Spinal cord (tissue), 10 donors: Measurements from ENCODE around the gene SCUBE2. TPM values are rescaled to one million over a fixed set of nuclear protein-coding genes. Genes with fewer than 3 reads are reported as not detected.

ENCODE experiments used
- DNase-seq, 6 donors: peaks; one replicate each; pipeline versions ENCODE4 v3.0.0 to v3.0.0-alpha.2; 2013 to 2015; ENCODE audit warnings: low spot score in 6 of 6, low read depth in 4 of 6
- H3K27ac ChIP-seq: one replicate; pipeline ENCODE4 v1.5.1; 2013; ENCODE audit warnings: low read depth, low read length, control low read depth
- H3K27me3 ChIP-seq: one replicate; pipeline ENCODE4 v1.6.1; 2013; ENCODE audit warnings: low read length; ENCODE audit not compliant: control insufficient read depth, insufficient read depth
- H3K36me3 ChIP-seq: one replicate; pipeline ENCODE4 v1.6.1; 2013; ENCODE audit warnings: low read length; ENCODE audit not compliant: control insufficient read depth, insufficient read depth
- H3K4me1 ChIP-seq: one replicate; pipeline ENCODE4 v1.6.1; 2013; ENCODE audit warnings: low read length; ENCODE audit not compliant: control insufficient read depth, insufficient read depth
- H3K4me3 ChIP-seq: one replicate; pipeline ENCODE4 v1.5.1; 2013; ENCODE audit warnings: low read depth, low read length, control low read depth
- H3K9me3 ChIP-seq: one replicate; pipeline ENCODE4 v1.6.1; 2013; ENCODE audit warnings: low read length; ENCODE audit not compliant: control insufficient read depth, insufficient read depth
- WGBS: methylation state at CpG from one replicate; pipeline ENCODE4 v1.1.5; 2013; ENCODE audit warnings: missing lambda C conversion rate; ENCODE audit not compliant: insufficient coverage; 5-methylcytosine and 5-hydroxymethylcytosine counted together
- polyA plus RNA-seq, 2 donors: library from polyadenylated mRNA; unstranded; fragments of 120-200 nt; gene quantifications; one replicate each; pipeline ENCODE4 v1.2.1, GENCODE V29; 2013; ENCODE audit not compliant: insufficient read length in 2 of 2
- total RNA-seq, 2 donors: library from RNA; depleted of rRNA in 1 of 2; stranded (reverse); fragments of 120-200 nt in 1 of 2; fragments of >200 nt in 1 of 2; gene quantifications; one replicate each; pipeline versions ENCODE4 v1.2.3 to v1.2.4, GENCODE V29; 2013 to 2014
- donor health status: healthy.

Gene SCUBE2
- total and polyA plus RNA-seq, 4 donors = 15.9 to 29.4 (median 22.6) TPM

- no peak for DNase-seq
- H3K9me3 ChIP-seq = no peaks in the 10 kb centered on the region
- peaks cover 9% of the 10 kb centered on the region for H3K4me1 ChIP-seq
- WGBS = no CpG with 5 or more reads among the region's 3 CpGs
- H3K4me3 ChIP-seq = no peak overlapping the region
- no peak overlapping the region for H3K27ac ChIP-seq
- no peaks in the 10 kb centered on the region for H3K27me3 ChIP-seq
- no peaks in the 10 kb centered on the region for H3K36me3 ChIP-seq
Observed at GRCh38 chr11:9076661-9077060, 14.7 kb downstream of the SCUBE2 start.

DNA sequence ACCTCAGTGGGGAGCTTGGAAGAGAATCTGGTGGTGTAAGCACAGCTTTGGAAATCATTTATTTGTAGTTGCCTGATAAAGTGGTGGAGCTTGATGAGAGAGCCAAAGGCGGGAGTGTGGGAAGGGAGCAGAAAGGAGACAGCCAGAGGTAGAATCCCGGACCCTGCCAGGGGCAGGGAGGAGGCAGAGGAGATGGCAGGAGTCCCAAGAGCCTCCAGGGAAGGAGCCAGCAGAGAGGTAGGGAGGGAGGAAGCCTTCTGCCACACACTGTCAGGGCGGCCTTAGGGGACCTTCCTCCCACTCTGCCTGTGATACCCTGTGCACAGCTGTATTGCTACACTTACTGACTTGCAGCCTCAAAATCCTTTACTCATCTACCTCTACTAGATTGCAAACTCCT is 15.4 kb downstream of the SCUBE2 start:
- H3K9me3 ChIP-seq = no peaks in the 10 kb centered on the region
- peaks cover 9% of the 10 kb centered on the region for H3K4me1 ChIP-seq
- WGBS = 94% methylated on average over 2 of the region's 3 CpGs
- H3K4me3 ChIP-seq = no peak overlapping the region
- H3K36me3 ChIP-seq = no peaks in the 10 kb centered on the region
- no peak overlapping the region for H3K27ac ChIP-seq
- DNase-seq = no peak
- H3K27me3 ChIP-seq = no peaks in the 10 kb centered on the region

DNA sequence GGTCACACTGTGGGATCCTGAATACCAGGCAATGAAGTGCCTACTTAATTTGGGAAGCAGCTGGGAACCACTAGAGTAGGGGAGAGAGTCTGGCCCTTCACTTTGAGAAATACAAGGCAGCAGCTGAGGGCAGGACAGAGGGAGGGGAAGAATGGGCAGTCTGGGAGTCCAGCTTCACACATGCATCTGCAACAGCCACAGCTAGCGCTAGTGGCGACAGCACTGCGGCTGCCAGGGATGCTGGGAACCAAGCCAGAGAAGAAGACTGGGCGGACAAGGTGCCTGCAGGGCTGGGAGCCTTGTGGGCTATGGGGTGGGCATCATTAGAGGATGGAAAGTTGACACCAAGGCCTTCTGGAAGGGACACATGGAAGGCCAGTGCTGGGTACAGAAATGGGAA is 15.8 kb downstream of the SCUBE2 start:
- 68% methylated on average over 4 of the region's 4 CpGs for WGBS
- DNase-seq = peak in 2 of 6 donors; percentile 46 to 62
- Histone ChIP-seq H3K36me3 (no peaks in the 10 kb centered on the region), H3K9me3 (no peaks in the 10 kb centered on the region), H3K4me3 (no peak overlapping the region), H3K4me1 (peaks cover 9% of the 10 kb centered on the region), H3K27me3 (no peaks in the 10 kb centered on the region), H3K27ac (no peak overlapping the region)

DNA sequence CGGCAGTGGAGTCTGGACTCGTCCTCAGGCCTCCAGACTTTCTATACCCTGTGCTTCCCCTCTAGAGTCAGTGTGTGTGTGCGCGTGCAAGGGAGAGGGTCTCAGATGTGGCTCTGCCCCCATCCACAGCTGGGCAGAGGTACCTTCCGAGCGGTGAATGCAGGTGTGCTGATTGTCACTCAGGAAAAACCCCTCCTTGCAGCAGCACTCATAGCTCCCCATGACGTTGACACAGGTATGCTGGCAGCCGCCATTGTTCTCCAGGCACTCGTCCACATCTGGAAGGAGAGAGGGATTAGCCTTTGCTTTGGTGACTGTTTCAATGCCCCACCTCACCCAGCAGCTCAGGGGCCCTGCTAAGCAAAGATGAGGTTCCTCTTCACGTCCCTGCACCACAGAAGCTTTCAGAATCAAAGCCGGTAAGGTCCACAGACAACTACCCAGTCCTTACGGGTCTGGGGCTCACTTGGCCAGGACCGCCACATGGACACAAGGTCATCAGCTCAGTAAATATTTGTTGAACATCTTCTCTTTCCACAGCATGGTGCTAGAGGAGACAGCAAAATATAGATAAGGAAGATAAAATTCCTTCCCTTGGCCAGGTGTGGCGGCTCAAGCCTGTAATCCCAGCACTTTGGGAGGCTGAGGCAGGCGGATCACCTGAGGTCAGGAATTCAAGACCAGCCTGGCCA is 16.9 kb downstream of the SCUBE2 start:
- Histone ChIP-seq H3K27me3 (no peaks in the 10 kb centered on the region), H3K4me3 (no peak overlapping the region), H3K36me3 (peaks cover 4% of the 10 kb centered on the region), H3K9me3 (no peaks in the 10 kb centered on the region), H3K27ac (no peak overlapping the region), H3K4me1 (peaks cover 13% of the 10 kb centered on the region)
- DNase-seq = no peak
- 95% methylated on average over 11 of the region's 15 CpGs for WGBS

GRCh38 chr11:9073466-9074225 is 17.8 kb downstream of the SCUBE2 start:
- Histone ChIP-seq H3K27ac (no peak overlapping the region), H3K27me3 (no peaks in the 10 kb centered on the region), H3K36me3 (peaks cover 9% of the 10 kb centered on the region), H3K9me3 (no peaks in the 10 kb centered on the region), H3K4me1 (peaks cover 19% of the 10 kb centered on the region), H3K4me3 (no peak overlapping the region)
- no peak for DNase-seq
- whole genome bisulfite sequencing = 81% methylated on average over 6 of the region's 6 CpGs

GRCh38 chr11:9072626-9073176 is 18.7 kb downstream of the SCUBE2 start:
- no peak overlapping the region for H3K27ac ChIP-seq
- H3K27me3 ChIP-seq = no peaks in the 10 kb centered on the region
- peaks cover 9% of the 10 kb centered on the region for H3K36me3 ChIP-seq
- H3K4me3 ChIP-seq = no peak overlapping the region
- no peak for DNase-seq
- H3K9me3 ChIP-seq = no peaks in the 10 kb centered on the region
- peaks cover 19% of the 10 kb centered on the region for H3K4me1 ChIP-seq
- WGBS = 80% methylated on average over 6 of the region's 7 CpGs

- 40% methylated on average over 1 of the region's 3 CpGs for WGBS
- peaks cover 19% of the 10 kb centered on the region for H3K4me1 ChIP-seq
- H3K27ac ChIP-seq = no peak overlapping the region
- peaks cover 9% of the 10 kb centered on the region for H3K36me3 ChIP-seq
- H3K27me3 ChIP-seq = no peaks in the 10 kb centered on the region
- DNase-seq = no peak
- H3K9me3 ChIP-seq = no peaks in the 10 kb centered on the region
- H3K4me3 ChIP-seq = no peak overlapping the region
Observed at GRCh38 chr11:9071692-9072091, 19.7 kb downstream of the SCUBE2 start.

- Histone ChIP-seq H3K4me3 (no peak overlapping the region), H3K4me1 (peaks cover 24% of the 10 kb centered on the region), H3K27ac (no peak overlapping the region), H3K9me3 (no peaks in the 10 kb centered on the region), H3K36me3 (peaks cover 9% of the 10 kb centered on the region), H3K27me3 (no peaks in the 10 kb centered on the region)
- peak in 2 of 6 donors; percentile 39 to 59 for DNase-seq
- 56% methylated on average over 9 of the region's 9 CpGs for WGBS
Observed at GRCh38 chr11:9070749-9071491, 20.5 kb downstream of the SCUBE2 start.

GRCh38 chr11:9069862-9070470 is 21.4 kb downstream of the SCUBE2 start:
- Histone ChIP-seq H3K4me1 (peaks cover 17% of the 10 kb centered on the region), H3K36me3 (peaks cover 9% of the 10 kb centered on the region), H3K27ac (no peak overlapping the region), H3K9me3 (no peaks in the 10 kb centered on the region), H3K27me3 (no peaks in the 10 kb centered on the region), H3K4me3 (no peak overlapping the region)
- DNase-seq = no peak
- 46% methylated on average over 3 of the region's 7 CpGs for WGBS
